GM20431 (cell line): ENCODE measurements around the gene BACH2.
"Not testable (repeated sequence)": the region's sequence is repeated elsewhere in the genome, so short reads cannot be mapped to it uniquely, and the experiment has no call there.

Source experiments
- in situ Hi-C: fragments of 300-500 bp; cut with MseI, MboI; formaldehyde crosslinking; loops from one replicate; pipeline ENCODE4 v1.15.0; 2020; ENCODE audit warnings: low sequenced_read_pairs; ENCODE audit not compliant: unreplicated experiment

BACH2 gene

GRCh38 chr6:89938014-89938413 is 358.6 kb downstream of the BACH2 start:
- in situ Hi-C loops: no loop called here

- in situ Hi-C loops: no loop called here
These were observed 360.5 kb downstream of the BACH2 start for GRCh38 chr6:89936177-89936576.

GRCh38 chr6:89934685-89935366 is 361.8 kb downstream of the BACH2 start:
- in situ Hi-C loops: no loop called here

GRCh38 chr6:89932245-89932802 is 364.3 kb downstream of the BACH2 start:
- in situ Hi-C loops: no loop called here

- in situ Hi-C loops: no loop called here
These were observed 365.9 kb downstream of the BACH2 start for GRCh38 chr6:89930789-89931188.

GRCh38 chr6:89928604-89929003 is 368.0 kb downstream of the BACH2 start:
- in situ Hi-C loops: no loop called here

- in situ Hi-C loops: no loop called here
These were observed 368.7 kb downstream of the BACH2 start for GRCh38 chr6:89927791-89928550.

GRCh38 chr6:89927264-89927663 is 369.4 kb downstream of the BACH2 start:
- in situ Hi-C loops: no loop called here

GRCh38 chr6:89925826-89926225 is 370.8 kb downstream of the BACH2 start:
- in situ Hi-C loops: no loop called here

GRCh38 chr6:89924231-89924630 is 372.4 kb downstream of the BACH2 start:
- in situ Hi-C loops: no loop called here

GRCh38 chr6:89921691-89922090 is 375.0 kb downstream of the BACH2 start:
- in situ Hi-C loops: no loop called here

- in situ Hi-C loops: no loop called here
These were observed 375.4 kb downstream of the BACH2 start for GRCh38 chr6:89921197-89921596.

GRCh38 chr6:89917801-89918366 is 378.8 kb downstream of the BACH2 start:
- in situ Hi-C loops: no loop called here

- in situ Hi-C loops: no loop called here
These were observed 379.4 kb downstream of the BACH2 start for GRCh38 chr6:89917216-89917615.

GRCh38 chr6:89916136-89916920 is 380.3 kb downstream of the BACH2 start:
- in situ Hi-C loops: no loop called here

GRCh38 chr6:89910902-89911240 is 385.8 kb downstream of the BACH2 start:
- in situ Hi-C loops: no loop called here

GRCh38 chr6:89910001-89910901 is 386.4 kb downstream of the BACH2 start:
- in situ Hi-C loops: not testable (repeated sequence)

- in situ Hi-C loops: no loop called here
These were observed 401.3 kb downstream of the BACH2 start for GRCh38 chr6:89895276-89895874.

GRCh38 chr6:89894169-89894568 is 402.5 kb downstream of the BACH2 start, which contains the start of gene GJA10:
Gene GJA10, plus strand, starts transcription at chr6:89894469. Its CDS starts 0 bp downstream, at chr6:89894469.
- in situ Hi-C loops: no loop called here
